H9 (cell line): ENCODE data around the gene TMEM108. TPM values are rescaled to one million over a fixed set of nuclear protein-coding genes. Genes with fewer than 3 reads are reported as not detected.

Source experiments
- DNase-seq: peaks from one replicate; pipeline ENCODE4 v3.0.0-alpha.2; 2017
- H2AFZ ChIP-seq: one replicate; pipeline ENCODE4 v1.6.1; 2013; ENCODE audit warnings: mild to moderate bottlenecking, low read length, control low read depth, moderate library complexity
- H2AK5ac ChIP-seq: 2 replicates; pipeline ENCODE4 v1.6.1; 2013; ENCODE audit warnings: low read length, control low read depth, mixed read lengths; ENCODE audit not compliant: insufficient read length
- H2BK120ac ChIP-seq: one replicate; pipeline ENCODE4 v1.6.1; 2013; ENCODE audit warnings: low read depth, mild to moderate bottlenecking, low read length, control low read depth, inconsistent platforms; ENCODE audit not compliant: poor library complexity, severe bottlenecking
- H2BK12ac ChIP-seq: 2 replicates; pipeline ENCODE4 v1.6.1; 2013; ENCODE audit warnings: low read length, control low read depth, mixed read lengths, low read depth; ENCODE audit not compliant: insufficient read length
- H2BK15ac ChIP-seq: 2 replicates; pipeline ENCODE4 v1.6.1; 2013; ENCODE audit warnings: low read depth, low read length, control low read depth
- H2BK20ac ChIP-seq: one replicate; pipeline ENCODE4 v1.6.1; 2013; ENCODE audit warnings: low read depth, mild to moderate bottlenecking, low read length, control low read depth, inconsistent platforms; ENCODE audit not compliant: poor library complexity, severe bottlenecking
- H2BK5ac ChIP-seq: 2 replicates; pipeline ENCODE4 v1.6.1; 2013; ENCODE audit warnings: low read length, control low read depth, mixed read lengths; ENCODE audit not compliant: insufficient read length
- H3K14ac ChIP-seq: 2 replicates; pipeline ENCODE4 v1.6.1; 2013; ENCODE audit warnings: low read length, control low read depth; ENCODE audit not compliant: insufficient read depth
- H3K18ac ChIP-seq: 2 replicates; pipeline ENCODE4 v1.6.1; 2013; ENCODE audit warnings: low read depth, mild to moderate bottlenecking, mixed read lengths, low read length, control low read depth; ENCODE audit not compliant: insufficient read length
- H3K23ac ChIP-seq: 2 replicates; pipeline ENCODE4 v1.6.1; 2013; ENCODE audit warnings: low read length, control low read depth, mixed read lengths, low read depth; ENCODE audit not compliant: insufficient read length
- H3K23me2 ChIP-seq: 2 replicates; pipeline ENCODE4 v1.6.1; 2013; ENCODE audit warnings: low read depth, mild to moderate bottlenecking, mixed read lengths, low read length, control low read depth; ENCODE audit not compliant: insufficient read length, poor library complexity, severe bottlenecking
- H3K27ac ChIP-seq: 2 replicates; pipeline ENCODE4 v1.5.1; 2013; ENCODE audit warnings: low read length, control low read depth, mixed read lengths, low read depth; ENCODE audit not compliant: insufficient read length
- H3K27me3 ChIP-seq: 2 replicates; pipeline ENCODE4 v1.6.1; 2013; ENCODE audit warnings: low read length, control low read depth, inconsistent platforms; ENCODE audit not compliant: insufficient read depth
- H3K4ac ChIP-seq: 2 replicates; pipeline ENCODE4 v1.6.1; 2013; ENCODE audit warnings: low read depth, mild to moderate bottlenecking, control low read depth, inconsistent platforms, low read length, moderate library complexity
- H3K4me1 ChIP-seq: 2 replicates; pipeline ENCODE4 v1.6.1; 2013; ENCODE audit warnings: low read length, control low read depth, inconsistent platforms; ENCODE audit not compliant: insufficient read depth
- H3K4me2 ChIP-seq: 2 replicates; pipeline ENCODE4 v1.6.1; 2013; ENCODE audit warnings: low read length, control low read depth, mixed read lengths; ENCODE audit not compliant: insufficient read length, insufficient read depth
- H3K56ac ChIP-seq: 2 replicates; pipeline ENCODE4 v1.6.1; 2013; ENCODE audit warnings: low read depth, mild to moderate bottlenecking, mixed read lengths, low read length, control low read depth; ENCODE audit not compliant: insufficient read length
- H3K79me1 ChIP-seq: 2 replicates; pipeline ENCODE4 v1.6.1; 2013; ENCODE audit warnings: low read depth, mild to moderate bottlenecking, moderate library complexity, low read length, control low read depth, inconsistent platforms; ENCODE audit not compliant: insufficient read depth, poor library complexity, severe bottlenecking
- H3K79me2 ChIP-seq: 2 replicates; pipeline ENCODE4 v1.6.1; 2013; ENCODE audit warnings: low read length, control low read depth, inconsistent platforms; ENCODE audit not compliant: insufficient read depth
- H3K9ac ChIP-seq: 2 replicates; pipeline ENCODE4 v1.6.1; 2013; ENCODE audit warnings: low read length, control low read depth, mixed read lengths; ENCODE audit not compliant: insufficient read length; ENCODE audit errors: extremely low read depth
- H3K9me3 ChIP-seq: one replicate; pipeline ENCODE4 v1.6.1; 2013; ENCODE audit warnings: low read depth, low read length, inconsistent platforms; ENCODE audit not compliant: control insufficient read depth
- H3T11ph ChIP-seq: one replicate; pipeline ENCODE4 v1.6.1; 2013; ENCODE audit warnings: mild to moderate bottlenecking, low read length, control low read depth, inconsistent platforms
- H4K20me1 ChIP-seq: one replicate; pipeline ENCODE4 v1.6.1; 2013; ENCODE audit not compliant: control insufficient read depth, insufficient read length, insufficient read depth
- H4K5ac ChIP-seq: 2 replicates; pipeline ENCODE4 v1.6.1; 2013; ENCODE audit warnings: low read depth, mild to moderate bottlenecking, mixed read lengths, low read length, control low read depth; ENCODE audit not compliant: insufficient read length
- H4K8ac ChIP-seq: replicated peaks from 2 replicates; pipeline ENCODE4 v1.6.1; 2013; ENCODE audit warnings: low read length, control low read depth, mixed read lengths, low read depth; ENCODE audit not compliant: insufficient read length
- H4K91ac ChIP-seq: 2 replicates; pipeline ENCODE4 v1.6.1; 2013; ENCODE audit warnings: low read depth, mild to moderate bottlenecking, moderate library complexity, mixed read lengths, low read length, control low read depth; ENCODE audit not compliant: insufficient read length
- H3K27ac Mint-ChIP-seq, 3 experiments: 2 replicates in 2 of 3; 3 replicates in 1 of 3; pipeline ENCODE4 v1.8.0; 2020 to 2021; ENCODE audit warnings: mixed read lengths in 3 of 3, mild to moderate bottlenecking in 1 of 3, moderate library complexity in 1 of 3
- H3K27me3 Mint-ChIP-seq: 2 replicates; pipeline ENCODE4 v1.8.0; 2021; ENCODE audit warnings: low read depth, mild to moderate bottlenecking, moderate library complexity, mixed read lengths
- H3K36me3 Mint-ChIP-seq, 3 experiments: 2 replicates in 2 of 3; 3 replicates in 1 of 3; pipeline ENCODE4 v1.8.0; 2020 to 2021; ENCODE audit warnings: low read depth in 3 of 3, mixed read lengths in 3 of 3; ENCODE audit not compliant: insufficient read depth in 1 of 3
- H3K4me1 Mint-ChIP-seq, 2 experiments: 2 replicates each; pipeline ENCODE4 v1.8.0; 2020; ENCODE audit warnings: mixed read lengths in 2 of 2
- H3K4me3 Mint-ChIP-seq, 2 experiments: 2 replicates in 1 of 2; 3 replicates in 1 of 2; pipeline ENCODE4 v1.8.0; 2020 to 2021; ENCODE audit warnings: mild to moderate bottlenecking in 2 of 2, mixed read lengths in 2 of 2, moderate library complexity in 1 of 2
- H3K9me3 Mint-ChIP-seq, 2 experiments: 2 replicates in 1 of 2; 3 replicates in 1 of 2; pipeline ENCODE4 v1.8.0; 2020; ENCODE audit warnings: mild to moderate bottlenecking in 2 of 2, mixed read lengths in 2 of 2, moderate library complexity in 1 of 2
- CTCF ChIP-seq: fragments of 200-600 bp; sonication (generic); conservative IDR thresholded peaks from 3 replicates; pipeline ENCODE4 v1.8.0; 2021; ENCODE audit warnings: antibody characterized with exemption, mild to moderate bottlenecking
- WGBS: extraction: QIAGEN DNeasy Blood & Tissue Kit; methylation state at CpG from one replicate; pipeline ENCODE4 v1.1.7; 2013; ENCODE audit warnings: missing lambda C conversion rate, low lambda C conversion rate, mixed read lengths; ENCODE audit not compliant: insufficient read length; ENCODE audit errors: extremely low coverage; 5-methylcytosine and 5-hydroxymethylcytosine counted together
- total RNA-seq: library from RNA; stranded (reverse); gene quantifications from 2 replicates; pipeline ENCODE4 v1.2.1, GENCODE V29; 2021

TMEM108 gene
- total RNA-seq, 1 experiment from 2014 or later = 5.0 TPM

GRCh38 chr3:133038731-133039375 is 662 bp downstream of the TMEM108 start:
- no peak overlapping the region for H4K8ac ChIP-seq
- H2BK15ac ChIP-seq = no peak overlapping the region
- no peaks in the 10 kb centered on the region for H3K79me2 ChIP-seq
- no peak overlapping the region for H3K27ac Mint-ChIP-seq
- H3K79me1 ChIP-seq = no peaks in the 10 kb centered on the region
- H3K56ac ChIP-seq = no peak overlapping the region
- H3K27ac ChIP-seq = no peak overlapping the region
- no peak overlapping the region for H3K14ac ChIP-seq
- H3K23me2 ChIP-seq = peaks cover 14% of the 10 kb centered on the region
- no peak overlapping the region for H2BK120ac ChIP-seq
- H4K20me1 ChIP-seq = no peaks in the 10 kb centered on the region
- no peak overlapping the region for H4K5ac ChIP-seq
- peaks cover 42% of the 10 kb centered on the region for H3K27me3 Mint-ChIP-seq
- H2AFZ ChIP-seq = no peak overlapping the region
- H3K9me3 Mint-ChIP-seq = no peaks in the 10 kb centered on the region; a peak in 1 of 5 replicates
- peak overlapping the region; percentile 26 for H3K9ac ChIP-seq
- H3T11ph ChIP-seq = no peak overlapping the region
- H3K27me3 ChIP-seq = peaks cover 6% of the 10 kb centered on the region; the same call in 1 of the 2 replicates
- H3K4me1 ChIP-seq = peaks cover 15% of the 10 kb centered on the region; the same call in 1 of the 2 replicates
- no peak overlapping the region for H2BK12ac ChIP-seq
- H3K23ac ChIP-seq = no peak overlapping the region
- H2AK5ac ChIP-seq = no peak overlapping the region
- no peak overlapping the region for H2BK5ac ChIP-seq
- WGBS = no CpG with 5 or more reads among the region's 31 CpGs
- H4K91ac ChIP-seq = no peak overlapping the region
- TF ChIP-seq CTCF = no peak
- peak; percentile 54 for DNase-seq
- H3K36me3 Mint-ChIP-seq = no peaks in the 10 kb centered on the region
- peak overlapping the region; percentile 75 to 87 for H3K4me3 Mint-ChIP-seq
- H2BK20ac ChIP-seq = no peak overlapping the region
- no peak overlapping the region for H3K4ac ChIP-seq
- no peaks in the 10 kb centered on the region for H3K9me3 ChIP-seq
- H3K4me2 ChIP-seq = peak overlapping the region; percentile 68
- no peak overlapping the region for H3K18ac ChIP-seq
- peaks cover 38 to 40% of the 10 kb centered on the region in 2 experiments for H3K4me1 Mint-ChIP-seq
